Measurements from ENCODE around the gene XPO6.

Gene XPO6

DNA sequence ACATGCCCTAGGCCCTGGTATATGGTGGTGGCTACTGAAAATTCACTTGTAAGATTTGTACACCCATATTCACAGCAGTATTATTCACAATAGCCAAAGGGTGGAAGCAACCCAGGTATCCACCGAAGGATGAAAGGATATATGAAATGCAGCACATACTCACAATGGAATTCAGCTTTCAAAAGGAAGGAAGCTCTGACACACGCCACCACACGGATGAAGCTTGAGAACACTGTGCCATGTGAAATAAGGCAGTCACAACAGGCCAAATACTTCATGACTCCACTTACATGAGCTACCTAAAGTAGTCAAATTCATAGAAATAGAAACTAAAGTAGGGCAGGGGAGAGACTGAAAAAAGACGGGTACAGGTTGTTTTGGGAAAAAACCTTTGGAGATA, 2.9 kb downstream of the XPO6 start:
- DNase-seq (ENCODE audit: low read depth in 1 of 2, low spot score in 1 of 2), result no peak

DNA sequence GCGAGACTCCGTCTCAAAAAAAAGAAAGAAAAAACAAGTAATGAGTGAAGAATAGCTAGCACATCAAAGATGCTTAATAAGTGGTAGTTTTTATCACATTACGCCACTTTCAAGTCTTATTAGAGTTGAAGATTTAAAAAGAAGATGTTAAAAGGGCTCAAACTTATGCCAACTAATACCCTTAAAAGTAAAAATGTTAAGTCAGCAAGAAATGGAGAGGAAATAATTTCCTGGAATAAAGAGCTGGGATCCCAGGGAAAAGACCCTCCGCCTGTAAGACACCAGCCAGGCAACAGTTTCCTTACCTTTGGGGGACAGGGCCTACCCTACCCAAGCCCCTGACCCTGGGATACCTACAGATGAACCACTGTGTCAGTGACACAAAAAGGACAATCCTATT, 3.6 kb downstream of the XPO6 start:
- DNase-seq (ENCODE audit: low read depth in 1 of 2, low spot score in 1 of 2), result no peak

DNA sequence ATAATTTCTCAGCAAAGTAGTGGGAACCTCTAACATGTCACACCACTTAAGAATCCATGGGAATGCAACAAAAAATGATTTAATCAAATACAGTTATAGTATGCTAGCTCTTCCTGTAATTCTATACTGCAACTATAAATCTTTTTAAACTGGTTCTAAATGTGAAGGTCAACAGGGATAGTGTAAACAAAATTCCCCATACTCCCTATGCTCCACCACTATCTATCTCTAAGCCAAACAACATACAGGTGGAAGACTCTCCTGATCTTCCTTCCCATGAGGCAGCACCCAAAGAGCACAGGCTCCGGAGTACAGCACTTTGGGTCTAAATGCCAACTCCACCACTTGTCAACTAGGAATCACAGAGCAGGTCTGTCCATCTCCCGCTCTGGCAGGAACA, 4.4 kb downstream of the XPO6 start:
- no peak for DNase-seq (ENCODE audit: low read depth in 1 of 2, low spot score in 1 of 2)

DNA sequence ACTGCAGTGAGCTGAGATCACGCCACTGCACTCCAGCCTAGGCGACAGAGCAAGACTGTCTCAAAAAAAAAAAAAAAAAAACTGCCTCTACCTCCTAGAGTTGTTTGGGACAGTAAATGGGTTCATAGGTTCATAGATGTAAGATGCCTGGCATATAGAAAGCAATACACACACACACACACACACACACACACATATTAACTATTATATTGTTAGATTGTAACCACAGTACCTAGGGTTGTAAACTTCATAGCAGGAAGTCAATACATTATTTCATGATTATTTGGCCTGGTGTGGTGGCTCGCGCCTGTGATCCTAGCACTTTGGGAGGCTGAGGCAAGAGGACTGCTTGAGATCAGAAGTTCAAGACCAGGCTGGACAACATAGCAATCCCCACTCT, 5.8 kb downstream of the XPO6 start:
- no peak for DNase-seq (ENCODE audit: low read depth in 1 of 2, low spot score in 1 of 2)

DNA sequence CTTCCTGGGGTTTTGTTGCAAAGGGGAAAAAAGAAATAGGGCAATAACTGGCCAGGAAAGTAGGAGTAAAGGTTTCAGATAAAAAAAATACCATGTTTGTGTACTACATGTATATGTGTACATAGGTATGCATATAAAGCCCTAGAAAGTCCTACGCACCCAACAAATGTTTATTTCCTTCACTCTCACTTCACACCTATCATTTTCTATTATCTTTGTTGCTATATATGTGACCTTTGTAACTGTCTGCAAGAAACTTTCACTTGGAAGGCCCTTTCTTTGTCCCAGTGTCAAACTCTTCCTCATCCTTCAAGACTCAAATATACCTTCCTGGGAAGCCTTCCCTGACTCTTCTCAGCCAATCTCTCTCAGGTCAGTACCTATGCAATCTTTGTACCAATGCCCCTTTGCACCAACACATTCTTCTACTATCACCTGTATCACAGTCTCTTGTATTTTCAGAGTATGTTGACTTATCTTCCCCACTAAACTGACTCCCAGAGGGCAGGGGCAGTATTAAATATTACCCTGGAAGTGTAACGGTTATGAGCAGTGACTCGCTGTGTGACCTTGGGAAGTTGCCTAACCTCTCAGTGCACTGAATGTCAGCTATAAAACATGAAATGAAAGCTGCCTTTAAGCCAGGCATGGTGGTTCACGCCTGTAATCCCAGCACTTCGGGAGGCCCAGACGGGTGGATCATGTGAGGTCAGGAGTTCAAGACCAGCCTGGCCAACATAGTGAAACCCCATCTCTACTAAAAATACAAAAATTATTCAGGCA, 6.5 kb downstream of the XPO6 start:
- DNase-seq (ENCODE audit: low read depth in 1 of 2, low spot score in 1 of 2), result no peak

DNA sequence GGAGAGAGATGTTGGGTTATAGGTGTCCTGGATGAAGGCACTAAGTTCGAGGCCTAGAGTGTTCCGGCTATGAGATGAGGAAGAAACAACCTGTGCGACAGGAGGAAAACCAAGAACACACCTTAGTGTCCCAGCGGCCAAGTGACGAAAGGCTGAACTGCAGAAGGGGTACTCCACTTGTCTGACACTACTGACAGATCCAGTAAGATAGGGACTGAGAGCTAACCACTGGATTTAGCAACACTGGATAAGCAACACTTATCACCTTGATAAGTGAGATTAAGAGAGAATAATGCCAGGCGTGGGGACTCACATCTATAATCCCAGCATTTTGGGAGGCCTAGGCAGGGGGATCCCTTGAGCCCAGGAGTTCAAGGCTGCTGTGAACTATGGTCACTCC, 7.1 kb downstream of the XPO6 start:
- no peak for DNase-seq (ENCODE audit: low read depth in 1 of 2, low spot score in 1 of 2)

DNA sequence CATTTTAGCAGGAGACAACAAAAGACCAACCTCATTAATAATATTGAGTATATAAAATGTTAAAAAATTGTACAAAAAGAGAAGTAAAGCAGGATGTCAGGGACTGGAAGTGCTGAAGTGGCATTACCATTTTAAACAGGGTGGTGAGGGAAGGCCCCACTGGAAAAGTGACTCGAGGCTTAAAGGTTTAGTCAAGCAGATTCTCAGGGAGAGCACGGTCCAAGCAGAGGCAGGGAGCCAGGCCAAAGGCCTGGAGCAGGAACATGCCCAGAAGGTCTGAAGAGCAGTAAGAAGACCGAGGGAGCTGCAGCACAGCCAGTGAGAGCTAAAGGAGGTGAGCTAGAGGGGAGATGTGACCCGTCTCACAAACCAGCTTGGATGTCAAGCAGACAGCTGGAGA, 7.6 kb downstream of the XPO6 start:
- no peak for DNase-seq (ENCODE audit: low read depth in 1 of 2, low spot score in 1 of 2)

DNA sequence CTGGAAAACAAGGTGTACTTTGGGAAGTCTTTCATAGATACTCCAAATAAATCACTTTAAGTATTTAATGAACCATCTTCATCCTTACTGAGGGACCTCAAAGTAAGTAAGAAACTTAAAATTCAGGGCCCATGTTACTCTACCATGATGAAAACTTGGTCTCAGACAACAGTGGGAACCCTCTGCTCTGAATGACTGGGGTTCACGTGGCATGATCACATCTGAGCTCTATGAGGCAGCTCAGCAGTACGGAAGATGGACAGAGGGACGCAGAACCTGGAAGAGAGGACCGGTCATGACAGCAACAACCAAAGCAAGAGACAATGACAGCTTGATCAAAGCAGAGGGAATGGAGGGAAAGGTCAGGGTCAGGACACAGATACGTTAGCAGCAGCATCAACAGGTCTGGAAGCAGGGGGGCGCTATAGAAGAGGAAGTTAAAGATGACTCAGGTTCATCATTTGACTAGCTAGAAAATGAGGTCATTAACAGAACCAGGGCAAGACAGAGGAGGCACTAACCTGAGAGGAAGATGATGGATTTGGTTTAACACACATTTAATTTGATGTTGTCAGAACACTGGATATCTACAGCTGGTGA, 9.5 kb downstream of the XPO6 start:
- no peak for DNase-seq (ENCODE audit: low read depth in 1 of 2, low spot score in 1 of 2)

DNA sequence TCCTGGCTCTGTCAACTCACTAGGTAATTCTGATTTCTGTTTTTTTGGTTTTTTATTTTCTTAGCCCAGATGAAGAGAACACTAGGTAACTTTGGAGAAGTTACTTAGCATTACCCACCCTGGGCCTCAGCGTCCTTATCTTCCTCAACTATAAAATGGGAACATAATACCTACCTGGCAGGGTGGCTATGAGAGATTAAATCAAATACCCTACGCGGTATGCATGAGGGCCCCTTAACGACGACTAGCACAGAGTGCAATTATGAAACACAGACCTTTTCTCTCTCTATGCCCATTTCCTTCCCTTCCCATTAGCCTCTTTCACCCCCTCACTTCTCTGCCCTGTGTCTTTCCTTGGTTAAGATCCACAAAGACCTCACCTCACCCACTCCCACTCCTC, 11.1 kb downstream of the XPO6 start:
- no peak for DNase-seq (ENCODE audit: low read depth in 1 of 2, low spot score in 1 of 2)

DNA sequence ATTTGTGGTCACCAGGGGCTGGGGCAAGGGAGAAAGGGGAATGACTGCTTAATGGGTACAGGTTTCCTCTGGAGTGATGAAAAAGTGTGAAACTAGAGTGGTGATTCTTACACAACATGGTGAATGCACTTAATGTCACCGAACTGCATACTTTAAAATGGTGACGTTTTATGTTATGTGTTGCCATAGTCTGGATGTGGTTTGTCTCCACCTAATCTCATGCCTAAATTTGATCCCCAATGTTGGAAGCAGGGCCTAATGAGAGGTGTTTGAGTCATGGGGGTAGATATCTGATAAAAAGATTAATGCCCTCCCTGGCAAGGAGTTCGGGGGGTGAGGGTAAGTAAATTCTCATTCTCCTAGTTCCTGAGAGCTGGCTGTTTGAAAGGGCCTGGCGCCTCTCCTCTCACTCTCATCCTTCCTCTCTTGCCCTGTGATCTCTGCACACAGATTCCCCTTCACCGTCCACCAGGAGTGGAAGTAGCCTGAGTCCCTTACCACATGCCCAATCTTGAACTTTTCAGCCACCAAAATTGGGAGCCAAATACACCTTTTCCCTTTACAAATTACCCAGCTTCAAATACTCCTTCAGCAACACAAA, 15.3 kb downstream of the XPO6 start:
- no peak for DNase-seq (ENCODE audit: low read depth in 1 of 2, low spot score in 1 of 2)

DNA sequence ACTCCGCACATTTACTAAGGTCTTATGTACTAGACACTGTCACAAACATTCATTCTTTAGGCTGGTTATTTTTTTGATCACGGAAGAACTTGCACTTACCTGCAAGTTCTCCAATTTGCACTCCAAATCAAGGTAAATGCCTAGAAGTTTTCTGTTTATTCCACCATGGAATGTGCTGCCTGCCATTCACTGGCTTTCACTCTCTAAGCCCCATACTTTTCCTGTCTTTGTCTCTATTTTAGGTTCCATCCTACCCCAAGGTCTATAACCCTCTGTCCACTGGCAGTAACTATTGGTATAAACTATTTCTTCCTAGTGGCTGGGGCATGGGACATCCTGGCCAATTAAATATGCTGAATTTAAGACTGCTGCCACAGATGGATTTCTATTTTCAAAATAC, 15.9 kb downstream of the XPO6 start:
- no peak for DNase-seq (ENCODE audit: low read depth in 1 of 2, low spot score in 1 of 2)

DNA sequence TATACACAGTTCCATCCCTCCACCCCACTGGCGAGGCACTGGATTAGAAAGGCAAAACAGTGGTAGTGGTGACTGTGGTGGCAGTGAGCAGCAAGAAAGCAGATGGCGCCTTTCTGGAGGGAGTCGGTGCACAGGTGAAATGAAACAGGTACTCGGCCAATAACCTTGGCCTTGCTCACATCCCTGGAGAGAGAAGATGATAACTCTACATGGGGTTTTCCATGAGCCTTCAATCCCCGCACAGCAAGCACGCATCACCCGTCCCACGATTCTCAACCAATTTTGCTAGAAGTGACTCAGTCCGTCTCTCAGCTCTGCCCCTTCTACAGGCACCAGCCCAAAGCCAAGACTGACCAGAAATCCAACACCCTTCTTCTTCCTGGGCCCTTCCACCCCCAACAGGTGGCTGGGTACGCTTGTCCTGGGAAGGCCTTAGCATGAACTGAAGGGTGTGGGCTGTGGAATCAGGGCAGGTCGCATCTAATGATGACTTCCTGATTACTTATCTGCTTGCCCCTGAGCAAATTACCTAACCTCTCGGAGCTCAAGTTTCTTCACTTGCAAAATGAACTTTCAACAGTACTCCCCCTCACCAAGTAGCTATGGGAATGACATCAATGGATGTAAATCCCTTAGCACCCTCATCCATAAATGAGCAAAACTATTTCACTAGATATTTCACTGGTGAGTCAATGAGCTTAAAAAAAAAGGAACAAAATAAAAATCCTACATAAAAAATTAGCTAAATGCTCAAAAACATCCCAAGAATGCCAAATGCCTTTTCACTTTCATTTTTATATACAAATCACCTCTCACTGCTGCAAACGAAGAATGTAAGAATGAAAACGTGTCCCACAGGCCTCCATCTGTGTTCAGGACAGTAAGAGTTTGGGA, 18.0 kb downstream of the XPO6 start:
- DNase-seq (ENCODE audit: low read depth in 1 of 2, low spot score in 1 of 2), result no peak

DNA sequence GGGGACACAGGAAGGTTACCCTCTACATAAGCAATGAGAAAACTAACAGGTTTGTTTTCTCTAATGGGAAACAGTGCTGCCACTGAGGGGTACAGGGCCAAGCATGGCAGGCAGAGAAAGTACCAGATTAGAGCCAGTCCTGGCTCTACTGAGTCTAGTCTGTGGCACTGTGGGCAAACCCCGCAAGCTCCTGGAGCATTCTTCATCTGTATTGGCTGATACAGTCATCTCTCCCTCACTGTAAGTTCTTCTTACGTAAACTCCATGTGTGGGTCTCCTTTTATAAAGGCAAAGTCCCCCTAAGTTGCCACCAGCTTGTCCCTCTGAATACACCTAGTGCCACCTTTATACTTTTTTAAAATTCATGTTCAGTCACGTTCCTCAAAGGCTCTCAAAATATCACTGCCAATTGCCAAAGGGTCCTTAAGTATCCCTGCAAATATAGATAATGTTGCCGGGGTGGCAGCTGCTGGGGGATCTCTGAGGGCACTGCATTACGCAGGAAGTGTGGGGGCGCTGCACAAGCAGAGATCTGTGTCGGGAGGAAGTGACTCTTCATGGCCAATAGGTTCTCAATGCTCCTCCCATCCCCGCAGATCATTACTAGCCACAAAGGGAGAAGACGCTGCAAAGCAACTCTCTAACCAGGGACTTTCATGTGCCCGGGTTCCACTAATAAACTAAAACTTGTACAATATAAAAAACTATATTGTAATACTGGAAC, 18.8 kb downstream of the XPO6 start:
- DNase-seq (ENCODE audit: low read depth in 1 of 2, low spot score in 1 of 2), result peak; percentile 48 to 50

DNA sequence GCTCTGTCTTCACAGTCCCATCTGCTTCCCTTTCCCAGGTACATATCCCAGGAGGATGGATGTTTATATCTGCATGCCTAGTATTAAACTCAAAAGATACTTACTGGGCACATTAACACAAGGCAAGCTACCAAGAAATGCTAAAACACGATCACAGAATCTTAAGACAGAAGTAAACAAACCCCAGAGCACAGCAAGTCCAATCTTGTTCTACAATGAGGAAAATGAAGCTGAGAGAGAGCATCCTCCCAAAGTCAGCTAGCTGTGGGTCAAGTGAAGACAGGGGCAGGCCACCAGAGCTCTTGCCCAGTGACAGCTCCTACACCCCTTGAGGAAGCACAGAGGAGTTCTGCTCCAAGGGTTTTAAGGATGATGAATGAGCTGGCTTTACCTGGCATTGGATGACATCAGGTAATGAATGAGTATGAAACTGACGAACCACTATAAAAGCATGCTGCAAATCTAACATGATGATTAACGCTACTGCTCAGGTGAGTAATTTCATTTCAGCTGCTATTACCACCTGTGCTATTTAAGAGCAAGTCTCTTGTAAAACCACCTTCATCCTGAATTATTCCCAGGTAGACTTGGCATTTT, 20.3 kb downstream of the XPO6 start:
- DNase-seq (ENCODE audit: low read depth in 1 of 2, low spot score in 1 of 2), result no peak

DNA sequence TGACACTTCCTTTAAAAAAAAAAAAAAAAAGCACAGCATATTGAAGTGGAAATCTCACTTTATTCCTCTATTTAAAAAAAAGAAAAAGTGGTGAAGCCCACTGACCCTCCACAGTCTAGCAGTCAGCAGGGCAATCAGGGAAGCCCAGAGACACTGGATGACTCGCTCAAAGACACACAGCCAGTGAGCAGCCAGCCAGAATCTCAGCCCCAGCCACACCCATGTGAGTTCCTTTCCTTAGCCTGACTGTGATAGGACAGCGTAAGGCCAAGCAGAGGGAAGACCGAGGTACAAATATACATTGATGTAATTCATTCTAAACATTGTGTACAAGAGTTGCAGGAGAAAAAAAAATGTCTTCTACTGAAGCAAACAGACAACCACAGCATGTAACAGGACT, 22.5 kb downstream of the XPO6 start:
- no peak for DNase-seq (ENCODE audit: low read depth in 1 of 2, low spot score in 1 of 2)

DNA sequence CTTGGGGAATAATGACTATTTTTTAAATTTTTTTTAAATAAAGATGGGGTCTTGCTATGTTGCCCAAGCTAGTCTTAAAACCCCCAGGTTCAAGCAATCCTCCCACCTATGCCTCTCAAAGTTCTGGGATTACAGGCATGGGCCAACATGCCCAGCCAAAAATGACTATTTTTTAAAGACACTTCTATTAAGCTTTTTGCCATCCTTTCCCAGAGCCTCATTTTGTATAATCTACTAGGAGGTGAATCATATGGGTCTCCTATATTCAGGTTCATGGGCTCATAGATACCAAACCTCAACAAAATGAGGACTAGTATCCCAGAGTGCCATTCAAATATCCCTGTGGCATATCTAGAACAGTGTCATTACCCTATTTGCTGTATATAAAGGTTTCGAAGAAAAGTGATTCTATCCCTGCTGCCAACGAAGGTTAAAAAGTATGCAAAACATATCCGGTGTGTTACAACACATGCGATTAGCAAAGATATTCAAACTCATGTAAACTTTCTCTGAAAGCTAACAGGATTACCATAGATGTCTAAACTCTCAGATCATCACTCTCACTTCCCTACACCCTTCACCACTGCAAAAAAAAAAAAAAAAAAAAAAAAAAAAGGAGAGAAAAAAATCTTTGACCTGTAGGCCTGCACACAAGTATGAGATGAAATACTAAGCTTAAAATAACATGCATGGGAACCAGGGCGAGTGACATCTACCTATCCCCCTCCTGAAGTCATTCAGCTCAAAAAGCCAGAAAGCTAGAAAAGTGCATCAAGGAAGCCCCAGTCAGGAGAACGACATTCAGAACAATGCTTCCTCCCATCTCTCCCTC, 23.5 kb downstream of the XPO6 start:
- no peak for DNase-seq (ENCODE audit: low read depth in 1 of 2, low spot score in 1 of 2)

DNA sequence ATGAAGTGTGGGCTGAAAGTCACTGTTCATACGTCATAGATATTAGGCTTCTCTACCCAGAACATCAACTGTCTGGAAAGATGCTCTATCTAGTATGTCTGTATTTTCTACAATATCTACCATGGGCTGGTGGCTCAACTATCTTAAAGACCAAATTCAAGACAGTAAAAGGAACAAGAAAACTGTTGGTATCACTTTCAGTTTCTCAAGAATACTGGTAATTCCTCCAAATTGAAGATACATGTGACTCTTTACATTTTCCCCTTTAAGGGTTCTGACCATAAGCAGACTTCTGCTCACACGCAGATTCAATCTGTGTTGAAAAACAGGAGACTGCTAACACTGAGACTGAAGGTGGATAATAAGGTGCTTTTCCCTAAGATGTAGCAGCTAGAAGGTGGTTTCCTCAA, 24.2 kb downstream of the XPO6 start:
- no peak for DNase-seq (ENCODE audit: low read depth in 1 of 2, low spot score in 1 of 2)

DNA sequence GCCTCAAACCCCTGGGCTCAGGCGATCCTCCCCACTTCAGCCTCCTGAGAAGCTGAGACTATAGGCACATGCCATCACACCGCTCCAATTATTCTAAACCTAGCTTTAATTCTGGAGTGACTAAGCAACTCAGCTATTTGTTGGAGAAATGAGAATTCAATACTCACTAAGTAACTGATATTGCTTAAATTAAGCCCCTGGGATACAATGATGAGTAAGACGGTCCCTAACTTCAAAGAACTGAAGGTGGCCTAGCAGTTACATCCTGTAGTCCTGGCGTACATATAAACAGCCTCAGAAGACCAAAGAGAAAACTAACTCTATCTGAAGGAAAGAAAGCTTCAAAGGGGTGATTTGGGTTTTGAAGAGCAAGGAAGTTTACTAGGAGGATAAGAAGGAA, 25.0 kb downstream of the XPO6 start:
- DNase-seq (ENCODE audit: low read depth in 1 of 2, low spot score in 1 of 2), result no peak

DNA sequence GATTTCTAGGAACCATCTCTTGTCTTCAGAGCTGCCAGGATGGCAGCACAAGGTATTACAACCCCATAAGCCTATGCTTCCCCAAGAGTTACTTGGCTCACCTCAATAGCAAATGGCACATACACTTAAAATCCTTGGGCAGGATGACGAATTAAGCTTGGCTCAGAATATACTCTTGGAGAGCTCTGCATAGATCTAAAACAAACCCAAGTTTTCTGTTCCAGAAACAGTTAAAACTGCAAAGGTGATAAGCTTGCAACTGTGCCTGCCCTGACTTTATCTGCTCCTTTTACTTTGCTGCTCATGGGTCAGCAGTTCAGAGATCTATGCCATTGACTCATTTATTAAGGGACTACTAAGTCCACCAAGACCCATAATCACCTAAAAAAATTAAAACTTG, 26.1 kb downstream of the XPO6 start:
- no peak for DNase-seq (ENCODE audit: low read depth in 1 of 2, low spot score in 1 of 2)

DNA sequence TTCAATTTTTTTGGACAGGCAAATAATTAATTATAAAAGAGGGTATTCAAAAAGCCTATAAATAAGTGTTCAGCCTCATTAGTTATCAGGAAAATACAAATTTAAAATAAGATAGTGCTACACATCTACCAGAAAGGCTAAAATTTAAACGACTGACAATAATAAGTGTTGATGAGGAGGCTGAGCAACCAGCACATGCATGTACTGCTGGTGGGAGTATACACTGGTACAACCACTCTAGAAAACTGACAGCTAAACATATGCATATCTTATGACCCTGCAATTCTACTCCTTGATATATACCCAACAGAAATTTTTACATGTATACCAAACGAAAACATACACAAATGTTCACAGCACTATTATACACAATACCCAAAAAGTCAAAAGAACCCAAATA, 27.1 kb downstream of the XPO6 start:
- DNase-seq (ENCODE audit: low read depth in 1 of 2, low spot score in 1 of 2), result no peak

Data from activated T-helper 1 cell treated with anti-CD3 and anti-CD28 coated beads, Interleukin-2, amount 50 U/mL, for 16 hours (primary cell).